ENCODE results near the gene AMOTL1. TPM values are rescaled to one million over a fixed set of nuclear protein-coding genes. Genes with fewer than 3 reads are reported as not detected.

Gene AMOTL1
- total RNA-seq, 1 experiment from 2014 or later, result 32.6 TPM

DNA sequence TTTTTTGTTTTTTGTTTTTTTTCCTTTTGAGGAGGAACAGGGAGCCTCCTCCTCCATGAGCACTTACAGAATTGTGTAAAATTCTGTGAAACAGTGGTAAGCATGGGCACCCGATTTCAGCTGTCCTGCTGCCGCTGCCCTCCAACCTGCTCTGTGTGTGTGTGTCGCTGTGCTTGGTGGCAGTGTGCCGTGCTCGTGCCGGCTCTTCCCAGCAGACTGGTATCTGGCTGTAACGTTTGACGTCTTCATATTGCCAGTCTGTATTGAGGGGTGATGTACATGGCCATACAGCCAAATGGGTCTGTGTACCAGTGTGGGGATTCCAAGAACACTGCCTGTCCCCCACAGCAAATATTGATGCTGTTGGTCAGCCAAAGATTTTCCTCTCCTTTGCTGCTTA lies 108.1 kb downstream of the AMOTL1 start:
- POLR2A ChIA-PET (ENCODE audit: unreplicated experiment), result interaction anchor here (0.7 kb wide), 1 partner anchor 17 kb away, joined by 4 read pairs; no protein-coding TSS in a partner anchor

GRCh38 chr11:94876645-94877442 lies 108.7 kb downstream of the AMOTL1 start:
- intact Hi-C loops (cut with micrococcal nuclease), result loop anchor here (5.0 kb wide), 1 partner anchor 150 kb away; no protein-coding TSS in a partner anchor
- peak; percentile 79 for ATAC-seq
- CTCF ChIA-PET, result interaction anchor here (0.6 kb wide), 1 partner anchor 139 kb away, joined by 3 read pairs; no protein-coding TSS in a partner anchor

More for the DNA sequence above, 108.1 kb downstream of the AMOTL1 start:
- CTCF ChIA-PET, result interaction anchor here (0.6 kb wide), 1 partner anchor 138 kb away, joined by 3 read pairs; no protein-coding TSS in a partner anchor
- BruUV-seq (replicated peaks), result no TSS peak
- Histone ChIP-seq H3F3A (ENCODE audit: low read length, unreplicated experiment) (no peaks in the 10 kb centered on the region), H3K9ac (ENCODE audit: low read length) (no peak overlapping the region), H3K27me3 (ENCODE audit: low read length) (no peaks in the 10 kb centered on the region), H3K4me1 (ENCODE audit: insufficient read depth, low read length) (peaks cover 39% of the 10 kb centered on the region), H3K4me3 (ENCODE audit: low read length) (no peak overlapping the region), H4K20me1 (ENCODE audit: low read length) (no peaks in the 10 kb centered on the region), H3K9me2 (replicated peaks; ENCODE audit: low read length) (no peaks in the 10 kb centered on the region), H3K9me3 (ENCODE audit: low read length) (no peaks in the 10 kb centered on the region), H3K4me2 (ENCODE audit: low read length) (peak overlapping the region; percentile 28; the same call in 1 of the 2 replicates), H3K36me3 (ENCODE audit: low read depth, low read length) (peaks cover 23% of the 10 kb centered on the region; the same call in 1 of the 2 replicates), H3K27ac (ENCODE audit: low read length) (peak overlapping the region; percentile 13), H2AFZ (ENCODE audit: low read length) (no peak overlapping the region), H3K79me2 (ENCODE audit: low read length) (no peaks in the 10 kb centered on the region)
- TF ChIP-seq EZH2phosphoT487 (IDR thresholded peaks at IDR 0.05; ENCODE audit: borderline replicate concordance, low read length) (no peak), EZH2 (IDR thresholded peaks at IDR 0.05; ENCODE audit: low read length, unreplicated experiment) (no peak)
- TF ChIP-seq, protein P1, sequence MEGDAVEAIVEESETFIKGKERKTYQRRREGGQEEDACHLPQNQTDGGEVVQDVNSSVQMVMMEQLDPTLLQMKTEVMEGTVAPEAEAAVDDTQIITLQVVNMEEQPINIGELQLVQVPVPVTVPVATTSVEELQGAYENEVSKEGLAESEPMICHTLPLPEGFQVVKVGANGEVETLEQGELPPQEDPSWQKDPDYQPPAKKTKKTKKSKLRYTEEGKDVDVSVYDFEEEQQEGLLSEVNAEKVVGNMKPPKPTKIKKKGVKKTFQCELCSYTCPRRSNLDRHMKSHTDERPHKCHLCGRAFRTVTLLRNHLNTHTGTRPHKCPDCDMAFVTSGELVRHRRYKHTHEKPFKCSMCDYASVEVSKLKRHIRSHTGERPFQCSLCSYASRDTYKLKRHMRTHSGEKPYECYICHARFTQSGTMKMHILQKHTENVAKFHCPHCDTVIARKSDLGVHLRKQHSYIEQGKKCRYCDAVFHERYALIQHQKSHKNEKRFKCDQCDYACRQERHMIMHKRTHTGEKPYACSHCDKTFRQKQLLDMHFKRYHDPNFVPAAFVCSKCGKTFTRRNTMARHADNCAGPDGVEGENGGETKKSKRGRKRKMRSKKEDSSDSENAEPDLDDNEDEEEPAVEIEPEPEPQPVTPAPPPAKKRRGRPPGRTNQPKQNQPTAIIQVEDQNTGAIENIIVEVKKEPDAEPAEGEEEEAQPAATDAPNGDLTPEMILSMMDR (conservative IDR thresholded peaks at IDR 0.05; ENCODE audit: low read depth, low read length), result no peak
- ATAC-seq (no peak), DNase-seq (peak; percentile 10)
- intact Hi-C loops (cut with micrococcal nuclease), result loop anchor here (5.0 kb wide), 1 partner anchor 149 kb away; no protein-coding TSS in a partner anchor

More at GRCh38 chr11:94876645-94877442, 108.7 kb downstream of the AMOTL1 start:
- Histone ChIP-seq H4K20me1 (ENCODE audit: low read length) (no peaks in the 10 kb centered on the region), H2AFZ (ENCODE audit: low read length) (0 out of 2 replicates have a peak overlapping the region, but pooled peaks have one; percentile 20), H3K4me2 (ENCODE audit: low read length) (peak overlapping the region; percentile 28), H3K9me2 (replicated peaks; ENCODE audit: low read length) (no peaks in the 10 kb centered on the region), H3K79me2 (ENCODE audit: low read length) (no peaks in the 10 kb centered on the region), H3K27me3 (ENCODE audit: low read length) (no peaks in the 10 kb centered on the region), H3F3A (ENCODE audit: low read length, unreplicated experiment) (no peaks in the 10 kb centered on the region), H3K4me3 (ENCODE audit: low read length) (no peak overlapping the region), H3K9ac (ENCODE audit: low read length) (peak overlapping the region; percentile 0; the same call in 1 of the 2 replicates), H3K36me3 (ENCODE audit: low read depth, low read length) (peaks cover 19% of the 10 kb centered on the region; the same call in 1 of the 2 replicates), H3K4me1 (ENCODE audit: insufficient read depth, low read length) (peaks cover 44% of the 10 kb centered on the region), H3K9me3 (ENCODE audit: low read length) (no peaks in the 10 kb centered on the region), H3K27ac (ENCODE audit: low read length) (peak overlapping the region; percentile 22)
- POLR2A ChIA-PET (ENCODE audit: unreplicated experiment), result interaction anchor here (0.7 kb wide), 1 partner anchor 18 kb away, joined by 4 read pairs; no protein-coding TSS in a partner anchor
- no TSS peak for BruUV-seq (replicated peaks)
- peak; percentile 84 for DNase-seq
- TF ChIP-seq, protein P1 (conservative IDR thresholded peaks at IDR 0.05; ENCODE audit: low read depth, low read length), result peak; percentile 58
- no peak for TF ChIP-seq EZH2phosphoT487 (IDR thresholded peaks at IDR 0.05; ENCODE audit: borderline replicate concordance, low read length)
